ENCODE measurements around the gene NAPB. TPM values are rescaled to one million over a fixed set of nuclear protein-coding genes. Genes with fewer than 3 reads are reported as not detected.

NAPB gene
- total RNA-seq, 1 donor from 2014 or later = 26.5 TPM

- DNase-seq (ENCODE audit: low spot score) = no peak
These were observed 14.4 kb downstream of the NAPB start for GRCh38 chr20:23406880-23407279.

- DNase-seq (ENCODE audit: low spot score) = no peak
These were observed 17.1 kb downstream of the NAPB start for GRCh38 chr20:23404196-23404595.

GRCh38 chr20:23403751-23404150, 17.5 kb downstream of the NAPB start:
- peak; percentile 78 for DNase-seq (ENCODE audit: low spot score)

GRCh38 chr20:23401051-23401450, 20.2 kb downstream of the NAPB start:
- DNase-seq (ENCODE audit: low spot score) = no peak

GRCh38 chr20:23399568-23400241, 21.6 kb downstream of the NAPB start:
- DNase-seq (ENCODE audit: low spot score) = no peak

GRCh38 chr20:23397961-23398360, 23.3 kb downstream of the NAPB start:
- peak; percentile 39 for DNase-seq (ENCODE audit: low spot score)

GRCh38 chr20:23396950-23397627, 24.2 kb downstream of the NAPB start:
- DNase-seq (ENCODE audit: low spot score) = no peak

- DNase-seq (ENCODE audit: low spot score) = no peak
These were observed 27.1 kb downstream of the NAPB start for GRCh38 chr20:23393996-23394775.

- no peak for DNase-seq (ENCODE audit: low spot score)
These were observed 29.5 kb downstream of the NAPB start for GRCh38 chr20:23391707-23392310.

GRCh38 chr20:23390091-23390774, 31.1 kb downstream of the NAPB start:
- no peak for DNase-seq (ENCODE audit: low spot score)

GRCh38 chr20:23387118-23387443, 34.2 kb downstream of the NAPB start:
- no peak for DNase-seq (ENCODE audit: low spot score)

- no peak for DNase-seq (ENCODE audit: low spot score)
These were observed 34.8 kb downstream of the NAPB start for GRCh38 chr20:23386304-23387117.

- DNase-seq (ENCODE audit: low spot score) = no peak
These were observed 39.4 kb downstream of the NAPB start for GRCh38 chr20:23381876-23382275.

GRCh38 chr20:23379772-23380171, 41.5 kb downstream of the NAPB start:
- DNase-seq (ENCODE audit: low spot score) = no peak

- no peak for DNase-seq (ENCODE audit: low spot score)
These were observed 45.5 kb downstream of the NAPB start for GRCh38 chr20:23375827-23376226.

GRCh38 chr20:23374441-23374840, 46.8 kb downstream of the NAPB start:
- DNase-seq (ENCODE audit: low spot score) = no peak

- no peak for DNase-seq (ENCODE audit: low spot score)
These were observed 49.8 kb downstream of the NAPB start for GRCh38 chr20:23371496-23371895.

GRCh38 chr20:23370873-23371272, 50.4 kb downstream of the NAPB start:
- DNase-seq (ENCODE audit: low spot score) = no peak

GRCh38 chr20:23370274-23370673, 51.0 kb downstream of the NAPB start:
- no peak for DNase-seq (ENCODE audit: low spot score)

- DNase-seq (ENCODE audit: low spot score) = no peak
These were observed 52.0 kb downstream of the NAPB start for GRCh38 chr20:23369072-23369823.

Measured in umbilical cord (tissue), 2 donors.